Type B pancreatic cell (in vitro differentiated cells): ENCODE data around the gene TGFBR1. TPM values are rescaled to one million over a fixed set of nuclear protein-coding genes. Genes with fewer than 3 reads are reported as not detected.
A peak's percentile ranks its signal among the peaks of the same experiment; 100 is the strongest.

Source experiments
- DNase-seq: peaks from one replicate; pipeline ENCODE4 v3.0.0; 2021; ENCODE audit warnings: mixed read lengths; ENCODE audit not compliant: unreplicated experiment; ENCODE audit errors: extremely low spot score
- H3K27ac Mint-ChIP-seq: 2 replicates; pipeline ENCODE4 v1.8.0; 2021; ENCODE audit warnings: mild to moderate bottlenecking, mixed read lengths
- H3K27me3 Mint-ChIP-seq: 2 replicates; pipeline ENCODE4 v1.8.0; 2021; ENCODE audit warnings: mixed read lengths
- H3K36me3 Mint-ChIP-seq: 2 replicates; pipeline ENCODE4 v1.8.0; 2021; ENCODE audit warnings: mixed read lengths
- H3K4me1 Mint-ChIP-seq: one replicate; pipeline ENCODE4 v1.8.0; 2021; ENCODE audit warnings: mixed read lengths; ENCODE audit not compliant: unreplicated experiment
- H3K4me3 Mint-ChIP-seq: 2 replicates; pipeline ENCODE4 v1.8.0; 2021; ENCODE audit warnings: mild to moderate bottlenecking, mixed read lengths
- H3K9me3 Mint-ChIP-seq: 2 replicates; pipeline ENCODE4 v1.8.0; 2021; ENCODE audit warnings: mixed read lengths
- CTCF ChIP-seq: fragments of 200-600 bp; sonication (generic); conservative IDR thresholded peaks from 2 replicates; pipeline ENCODE4 v1.5.0; 2021; ENCODE audit warnings: antibody characterized with exemption, mild to moderate bottlenecking
- total RNA-seq: library from RNA; stranded (reverse); gene quantifications from 2 replicates; pipeline ENCODE4 v1.2.1, GENCODE V29; 2021; ENCODE audit warnings: low replicate concordance

The TGFBR1 gene
- total RNA-seq, 1 donor from 2014 or later: 88.1 TPM

- peak; percentile 98 for TF ChIP-seq CTCF
- Mint-ChIP-seq H3K27me3 (peaks cover 44% of the 10 kb centered on the region), H3K36me3 (no peaks in the 10 kb centered on the region), H3K27ac (peak overlapping the region; percentile 60), H3K9me3 (no peaks in the 10 kb centered on the region), H3K4me3 (no peak overlapping the region), H3K4me1 (peaks cover 10% of the 10 kb centered on the region)
- peak; percentile 83 for DNase-seq
Measured at GRCh38 chr9:99184475-99185347, 79.8 kb downstream of the TGFBR1 start.

- no peak overlapping the region for H3K27ac Mint-ChIP-seq
- H3K36me3 Mint-ChIP-seq: no peaks in the 10 kb centered on the region
- no peak overlapping the region for H3K4me3 Mint-ChIP-seq
- H3K4me1 Mint-ChIP-seq: peaks cover 10% of the 10 kb centered on the region
- TF ChIP-seq CTCF: no peak
- peaks cover 42% of the 10 kb centered on the region for H3K27me3 Mint-ChIP-seq
- DNase-seq: no peak
- H3K9me3 Mint-ChIP-seq: no peaks in the 10 kb centered on the region
Measured at GRCh38 chr9:99185348-99185632, 80.4 kb downstream of the TGFBR1 start.

GRCh38 chr9:99185934-99186333, 81.0 kb downstream of the TGFBR1 start:
- no peak for DNase-seq
- TF ChIP-seq CTCF: no peak
- peaks cover 40% of the 10 kb centered on the region for H3K27me3 Mint-ChIP-seq
- H3K36me3 Mint-ChIP-seq: no peaks in the 10 kb centered on the region
- H3K4me3 Mint-ChIP-seq: no peak overlapping the region
- peaks cover 10% of the 10 kb centered on the region for H3K4me1 Mint-ChIP-seq
- no peaks in the 10 kb centered on the region for H3K9me3 Mint-ChIP-seq
- no peak overlapping the region for H3K27ac Mint-ChIP-seq

GRCh38 chr9:99187311-99187710, 82.4 kb downstream of the TGFBR1 start:
- peaks cover 38% of the 10 kb centered on the region for H3K27me3 Mint-ChIP-seq
- no peak overlapping the region for H3K4me3 Mint-ChIP-seq

GRCh38 chr9:99189186-99189585, 84.3 kb downstream of the TGFBR1 start:
- DNase-seq: no peak
- no peaks in the 10 kb centered on the region for H3K9me3 Mint-ChIP-seq
- peaks cover 5% of the 10 kb centered on the region for H3K4me1 Mint-ChIP-seq

More at GRCh38 chr9:99187311-99187710, 82.4 kb downstream of the TGFBR1 start:
- Mint-ChIP-seq H3K9me3 (no peaks in the 10 kb centered on the region), H3K36me3 (no peaks in the 10 kb centered on the region), H3K4me1 (peaks cover 5% of the 10 kb centered on the region), H3K27ac (no peak overlapping the region)
- DNase-seq: no peak
- TF ChIP-seq CTCF: no peak

More at GRCh38 chr9:99189186-99189585, 84.3 kb downstream of the TGFBR1 start:
- Mint-ChIP-seq H3K36me3 (no peaks in the 10 kb centered on the region), H3K4me3 (no peak overlapping the region), H3K27ac (no peak overlapping the region), H3K27me3 (peaks cover 38% of the 10 kb centered on the region)
- TF ChIP-seq CTCF: no peak
